Ureter (tissue), 1 donor: ENCODE measurements around the gene SPRED2. TPM values are rescaled to one million over a fixed set of nuclear protein-coding genes. Genes with fewer than 3 reads are reported as not detected.

Source experiments
- DNase-seq: peaks from one replicate; pipeline ENCODE4 v3.0.0-alpha.2; 2020; ENCODE audit warnings: low spot score
- total RNA-seq: library from RNA; stranded (reverse); gene quantifications from one replicate; pipeline ENCODE4 v1.2.4, GENCODE V29; 2023
- donor health status: DM: yes; HTN: yes; CAD: no.

SPRED2 gene
- total RNA-seq, 1 donor from 2014 or later: 55.4 TPM

GRCh38 chr2:65277791-65278483, 154.5 kb downstream of the SPRED2 start:
- DNase-seq: no peak

- DNase-seq: no peak
These were observed 155.3 kb downstream of the SPRED2 start for GRCh38 chr2:65277118-65277517.

GRCh38 chr2:65276609-65277008, 155.8 kb downstream of the SPRED2 start:
- no peak for DNase-seq

- DNase-seq: no peak
These were observed 157.1 kb downstream of the SPRED2 start for GRCh38 chr2:65275141-65275915.

GRCh38 chr2:65273344-65273743, 159.1 kb downstream of the SPRED2 start:
- no peak for DNase-seq

GRCh38 chr2:65268957-65269356, 163.4 kb downstream of the SPRED2 start:
- DNase-seq: no peak

GRCh38 chr2:65267008-65267407, 165.4 kb downstream of the SPRED2 start:
- DNase-seq: no peak

GRCh38 chr2:65265671-65266045, 166.7 kb downstream of the SPRED2 start:
- DNase-seq: no peak

GRCh38 chr2:65264821-65265670, 167.4 kb downstream of the SPRED2 start:
- DNase-seq: no peak

- DNase-seq: no peak
These were observed 168.4 kb downstream of the SPRED2 start for GRCh38 chr2:65263986-65264385.

- DNase-seq: no peak
These were observed 169.1 kb downstream of the SPRED2 start for GRCh38 chr2:65263262-65263661.

GRCh38 chr2:65261676-65262075, 170.7 kb downstream of the SPRED2 start:
- no peak for DNase-seq

Other genes with a start within 250 kb of the SPRED2 start
- 218 TPM for gene ACTR2, start 204.8 kb downstream of the SPRED2 start, total RNA-seq